Measurements from ENCODE around the gene CTXN3.

DNA sequence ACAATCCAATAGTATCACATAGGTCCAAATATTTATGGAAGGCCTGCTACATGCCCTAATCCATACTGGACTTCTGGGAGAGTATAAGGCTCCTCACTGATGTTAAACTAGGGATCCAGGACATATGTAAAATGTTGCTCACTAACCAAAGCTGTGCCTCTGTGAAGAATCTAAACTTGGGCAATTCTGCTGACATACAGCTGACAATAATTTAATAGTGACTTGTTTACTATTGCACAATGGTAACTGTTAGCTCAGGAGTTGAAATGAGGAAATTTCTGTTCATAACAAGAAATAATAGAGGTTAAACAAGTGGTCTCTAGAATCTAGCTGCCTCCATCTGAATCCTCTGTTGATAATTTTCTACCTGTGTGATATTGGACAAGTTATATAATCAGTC lies 14.9 kb upstream of the CTXN3 start:
- TF ChIP-seq, protein P1, sequence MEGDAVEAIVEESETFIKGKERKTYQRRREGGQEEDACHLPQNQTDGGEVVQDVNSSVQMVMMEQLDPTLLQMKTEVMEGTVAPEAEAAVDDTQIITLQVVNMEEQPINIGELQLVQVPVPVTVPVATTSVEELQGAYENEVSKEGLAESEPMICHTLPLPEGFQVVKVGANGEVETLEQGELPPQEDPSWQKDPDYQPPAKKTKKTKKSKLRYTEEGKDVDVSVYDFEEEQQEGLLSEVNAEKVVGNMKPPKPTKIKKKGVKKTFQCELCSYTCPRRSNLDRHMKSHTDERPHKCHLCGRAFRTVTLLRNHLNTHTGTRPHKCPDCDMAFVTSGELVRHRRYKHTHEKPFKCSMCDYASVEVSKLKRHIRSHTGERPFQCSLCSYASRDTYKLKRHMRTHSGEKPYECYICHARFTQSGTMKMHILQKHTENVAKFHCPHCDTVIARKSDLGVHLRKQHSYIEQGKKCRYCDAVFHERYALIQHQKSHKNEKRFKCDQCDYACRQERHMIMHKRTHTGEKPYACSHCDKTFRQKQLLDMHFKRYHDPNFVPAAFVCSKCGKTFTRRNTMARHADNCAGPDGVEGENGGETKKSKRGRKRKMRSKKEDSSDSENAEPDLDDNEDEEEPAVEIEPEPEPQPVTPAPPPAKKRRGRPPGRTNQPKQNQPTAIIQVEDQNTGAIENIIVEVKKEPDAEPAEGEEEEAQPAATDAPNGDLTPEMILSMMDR (IDR thresholded peaks at IDR 0.05): no peak
- no peak for TF ChIP-seq POLR2A (IDR thresholded peaks at IDR 0.05)
